ENCODE data around the gene PANK1.

DNA sequence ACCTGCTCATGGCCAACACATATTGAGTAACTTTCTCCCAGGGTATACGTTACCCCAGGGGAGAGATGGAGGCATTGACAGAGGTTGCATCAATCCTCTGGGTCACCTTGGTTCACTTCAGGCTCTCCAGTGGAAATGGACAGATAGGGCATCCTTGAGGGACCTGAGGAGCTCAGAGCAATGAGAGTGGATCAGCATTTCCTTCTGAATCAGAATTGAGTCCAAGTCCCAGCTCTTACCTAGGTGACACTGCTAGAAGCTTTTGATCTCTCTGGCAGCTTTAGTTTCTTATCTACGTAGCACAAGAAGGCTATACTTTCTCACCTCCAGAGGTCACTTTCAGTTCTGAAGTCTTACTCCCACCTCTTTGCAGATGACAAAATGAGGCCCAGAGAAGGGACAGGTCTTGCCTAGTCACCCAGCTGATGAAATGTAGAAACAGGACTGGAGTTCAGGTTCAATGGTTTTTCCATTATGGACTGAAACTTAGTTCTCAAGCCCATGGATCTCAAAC lies 35.2 kb downstream of the PANK1 start:
- no peak for TF ChIP-seq EP300 (IDR thresholded peaks at IDR 0.05; ENCODE audit: low read length)
- no peak for TF ChIP-seq NR3C1 (CRISPR knock-in tag; IDR thresholded peaks at IDR 0.05)
- no peak for TF ChIP-seq KDM1A (IDR thresholded peaks at IDR 0.05)
- no peak for TF ChIP-seq JUNB (CRISPR knock-in tag; conservative IDR thresholded peaks at IDR 0.05)
- TF ChIP-seq ZC3H11A (IDR thresholded peaks at IDR 0.05; ENCODE audit: low read depth, low read length): no peak
- no peak for TF ChIP-seq MYNN (IDR thresholded peaks at IDR 0.05)
- no peak for TF ChIP-seq MYNN (CRISPR knock-in tag; IDR thresholded peaks at IDR 0.05)
- TF ChIP-seq, protein P1, sequence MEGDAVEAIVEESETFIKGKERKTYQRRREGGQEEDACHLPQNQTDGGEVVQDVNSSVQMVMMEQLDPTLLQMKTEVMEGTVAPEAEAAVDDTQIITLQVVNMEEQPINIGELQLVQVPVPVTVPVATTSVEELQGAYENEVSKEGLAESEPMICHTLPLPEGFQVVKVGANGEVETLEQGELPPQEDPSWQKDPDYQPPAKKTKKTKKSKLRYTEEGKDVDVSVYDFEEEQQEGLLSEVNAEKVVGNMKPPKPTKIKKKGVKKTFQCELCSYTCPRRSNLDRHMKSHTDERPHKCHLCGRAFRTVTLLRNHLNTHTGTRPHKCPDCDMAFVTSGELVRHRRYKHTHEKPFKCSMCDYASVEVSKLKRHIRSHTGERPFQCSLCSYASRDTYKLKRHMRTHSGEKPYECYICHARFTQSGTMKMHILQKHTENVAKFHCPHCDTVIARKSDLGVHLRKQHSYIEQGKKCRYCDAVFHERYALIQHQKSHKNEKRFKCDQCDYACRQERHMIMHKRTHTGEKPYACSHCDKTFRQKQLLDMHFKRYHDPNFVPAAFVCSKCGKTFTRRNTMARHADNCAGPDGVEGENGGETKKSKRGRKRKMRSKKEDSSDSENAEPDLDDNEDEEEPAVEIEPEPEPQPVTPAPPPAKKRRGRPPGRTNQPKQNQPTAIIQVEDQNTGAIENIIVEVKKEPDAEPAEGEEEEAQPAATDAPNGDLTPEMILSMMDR (IDR thresholded peaks at IDR 0.05 in 2 of 3, conservative IDR thresholded peaks at IDR 0.05 in 1 of 3; ENCODE audit: insufficient read depth in 2 of 3, low read depth in 1 of 3, low read length in 3 of 3): peak in 1 of 3 experiments; percentile 26; a peak in 1 of 6 replicates
- TF ChIP-seq ETS2 (tag; IDR thresholded peaks at IDR 0.05; ENCODE audit: borderline replicate concordance, poor library complexity, severe bottlenecking): no peak
- TF ChIP-seq ZNF408 (CRISPR knock-in tag; IDR thresholded peaks at IDR 0.05; ENCODE audit: low read depth): no peak
- no peak for TF ChIP-seq ZNF253 (CRISPR knock-in tag; conservative IDR thresholded peaks at IDR 0.05)
- no peak for TF ChIP-seq SNRNP70 (optimal IDR thresholded peaks at IDR 0.05; ENCODE audit: low read depth, low read length)
- no peak for TF ChIP-seq SMC3 (conservative IDR thresholded peaks at IDR 0.05; ENCODE audit: insufficient read depth, low read depth, low read length)
